ENCODE data around the gene SULT1E1. TPM values are rescaled to one million over a fixed set of nuclear protein-coding genes. Genes with fewer than 3 reads are reported as not detected.

Gene SULT1E1
- total and polyA plus RNA-seq, 10 of the 15 experiments (the other 5 are each of a cell fraction or from before 2014, with no cell fraction given) = not detected

GRCh38 chr4:69861756-69862155, 1.8 kb upstream of the SULT1E1 start (continued):
- TF ChIP-seq RBBP5 (conservative IDR thresholded peaks at IDR 0.05) (no peak), POLR2A (IDR thresholded peaks at IDR 0.05; ENCODE audit: low read depth, low read length) (no peak), EED (IDR thresholded peaks at IDR 0.05; ENCODE audit: low read depth) (no peak), PBX3 (IDR thresholded peaks at IDR 0.05; ENCODE audit: insufficient replicate concordance, low read depth, low read length) (no peak), ZSCAN29 (IDR thresholded peaks at IDR 0.05) (no peak)

GRCh38 chr4:69860521-69861298, 765 bp upstream of the SULT1E1 start:
- POLR2A ChIA-PET = no interaction called here
- in situ Hi-C loops (cut with MboI) = no loop called here
- 6% methylated on average over 1 of the region's 1 CpG for WGBS (ENCODE audit: insufficient coverage, insufficient replicate concordance, low lambda C conversion rate, missing lambda C conversion rate)
- SMC1A ChIA-PET (ENCODE audit: uncharacterized antibody, unreplicated experiment) = interaction anchor here (1.6 kb wide), 1 partner anchor 10 kb away, joined by 5 read pairs; no protein-coding TSS in a partner anchor
- no peaks in the 10 kb centered on the region for H3K36me3 ChIP-seq (ENCODE audit: control insufficient read depth in 2 of 2, insufficient read depth in 2 of 2, low read length in 1 of 2)
- RAD21 ChIA-PET (ENCODE audit: unreplicated experiment) = no interaction called here
- intact Hi-C loops (cut with micrococcal nuclease; ENCODE audit: unreplicated experiment) = no loop called here
- H3K79me2 ChIP-seq (ENCODE audit: control insufficient read depth, insufficient read depth, low read length) = no peaks in the 10 kb centered on the region
- no peak overlapping the region for H3K27ac ChIP-seq (ENCODE audit: control insufficient read depth, insufficient read depth)
- no peak for TF ChIP-seq MAX (IDR thresholded peaks at IDR 0.05; ENCODE audit: low read depth, low read length)
- no peak for TF ChIP-seq ESRRA (IDR thresholded peaks at IDR 0.05; ENCODE audit: low read length)
- TF ChIP-seq NRF1 (conservative IDR thresholded peaks at IDR 0.05; ENCODE audit: low read depth, low read length) = no peak
- no peak for TF ChIP-seq ZNF592 (IDR thresholded peaks at IDR 0.05)
- TF ChIP-seq SPI1 (IDR thresholded peaks at IDR 0.05; ENCODE audit: borderline replicate concordance, insufficient read depth, low read depth, low read length) = no peak
- no peaks in the 10 kb centered on the region for H3K27me3 ChIP-seq (replicated peaks in 1 of 2; ENCODE audit: control insufficient read depth in 2 of 2, insufficient read depth in 2 of 2, low read length in 1 of 2)
- no peak overlapping the region for H3K4me2 ChIP-seq (ENCODE audit: control insufficient read depth, insufficient read depth)
- DNase-seq (ENCODE audit: low read depth, low spot score) (no peak), ATAC-seq (no peak), FAIRE-seq (no peak)
- CTCF ChIA-PET = interaction anchor here (1.4 kb wide), 1 partner anchor 9 kb away, joined by 4 read pairs; no protein-coding TSS in a partner anchor
- H2AFZ ChIP-seq (ENCODE audit: control insufficient read depth, low read depth, low read length) = no peak overlapping the region
- H3K9me3 ChIP-seq (replicated peaks; ENCODE audit: control insufficient read depth, insufficient read depth, low read length) = no peaks in the 10 kb centered on the region
- H4K20me1 ChIP-seq (ENCODE audit: control insufficient read depth, insufficient read depth) = no peaks in the 10 kb centered on the region
- H3K4me1 ChIP-seq (ENCODE audit: control insufficient read depth, insufficient read depth, low read length) = no peaks in the 10 kb centered on the region
- H3K4me3 ChIP-seq = no peak overlapping the region
- no peak overlapping the region for H3K9ac ChIP-seq (ENCODE audit: control insufficient read depth, insufficient read depth, low read length)
- BruUV-seq (replicated peaks) = no TSS peak

All from GM12878 (cell line).